ENCODE measurements around the gene DTWD1. TPM values are rescaled to one million over a fixed set of nuclear protein-coding genes. Genes with fewer than 3 reads are reported as not detected.
"Not testable (repeated sequence)": the region's sequence is repeated elsewhere in the genome, so short reads cannot be mapped to it uniquely, and the experiment has no call there.

Gene DTWD1
- total and polyA plus RNA-seq, 2 of the 13 experiments (the other 11 are each of a cell fraction or from before 2014, with no cell fraction given): 12.7 to 18.3 TPM

DNA sequence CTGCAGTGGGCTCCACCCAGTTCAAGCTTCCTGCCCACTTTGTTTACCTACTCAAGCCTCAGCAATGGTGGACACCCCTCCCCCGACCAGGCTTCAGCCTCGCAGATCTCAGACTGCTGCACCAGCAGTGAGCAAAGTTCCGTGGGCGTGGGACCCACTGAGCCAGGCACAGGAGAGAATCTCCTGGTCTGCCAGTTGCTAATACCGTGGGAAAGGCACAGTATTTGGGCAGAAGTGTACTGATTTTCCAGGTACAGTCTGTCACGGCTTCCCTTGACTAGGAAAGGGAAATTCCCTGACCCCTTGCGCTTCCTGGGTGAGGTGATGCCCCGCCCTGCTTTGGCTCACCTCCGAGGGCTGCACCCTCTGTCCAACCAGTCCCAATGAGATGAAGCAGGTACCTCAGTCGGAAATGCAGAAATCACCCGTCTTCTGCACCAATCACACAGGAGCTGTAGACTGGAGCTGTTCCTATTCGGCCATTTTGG, 28.0 kb upstream of the DTWD1 start (continued):
- TF ChIP-seq SALL1 (CRISPR knock-in tag; IDR thresholded peaks at IDR 0.05) (peak; percentile 75), KDM2A (CRISPR knock-in tag; IDR thresholded peaks at IDR 0.05; ENCODE audit: borderline replicate concordance, low read depth) (0 out of 2 replicates have a peak, but pooled peaks have one; percentile 40), ZNF563 (CRISPR knock-in tag; IDR thresholded peaks at IDR 0.05) (0 out of 2 replicates have a peak, but pooled peaks have one; percentile 26), GABPB1 (CRISPR knock-in tag; IDR thresholded peaks at IDR 0.05) (peak; percentile 69), ZNF709 (CRISPR knock-in tag; IDR thresholded peaks at IDR 0.05) (0 out of 2 replicates have a peak, but pooled peaks have one; percentile 38), PHF20 (CRISPR knock-in tag; IDR thresholded peaks at IDR 0.05) (peak; percentile 52), FOXA3 (CRISPR knock-in tag; IDR thresholded peaks at IDR 0.05) (peak; percentile 56), KDM5B (CRISPR knock-in tag; IDR thresholded peaks at IDR 0.05; ENCODE audit: borderline replicate concordance) (peak; percentile 46; the same call in 1 of the 2 replicates), ZFY (CRISPR knock-in tag; IDR thresholded peaks at IDR 0.05) (peak; percentile 31; the same call in 1 of the 2 replicates), KLF12 (CRISPR knock-in tag; IDR thresholded peaks at IDR 0.05; ENCODE audit: borderline replicate concordance) (peak; percentile 69; the same call in 1 of the 2 replicates), SOX6 (CRISPR knock-in tag; IDR thresholded peaks at IDR 0.05) (peak; percentile 52; the same call in 1 of the 2 replicates), ISL2 (CRISPR knock-in tag; IDR thresholded peaks at IDR 0.05) (0 out of 2 replicates have a peak, but pooled peaks have one; percentile 28), RFXAP (CRISPR knock-in tag; IDR thresholded peaks at IDR 0.05; ENCODE audit: borderline replicate concordance) (0 out of 2 replicates have a peak, but pooled peaks have one; percentile 21)
- TF ChIP-seq, protein P1, sequence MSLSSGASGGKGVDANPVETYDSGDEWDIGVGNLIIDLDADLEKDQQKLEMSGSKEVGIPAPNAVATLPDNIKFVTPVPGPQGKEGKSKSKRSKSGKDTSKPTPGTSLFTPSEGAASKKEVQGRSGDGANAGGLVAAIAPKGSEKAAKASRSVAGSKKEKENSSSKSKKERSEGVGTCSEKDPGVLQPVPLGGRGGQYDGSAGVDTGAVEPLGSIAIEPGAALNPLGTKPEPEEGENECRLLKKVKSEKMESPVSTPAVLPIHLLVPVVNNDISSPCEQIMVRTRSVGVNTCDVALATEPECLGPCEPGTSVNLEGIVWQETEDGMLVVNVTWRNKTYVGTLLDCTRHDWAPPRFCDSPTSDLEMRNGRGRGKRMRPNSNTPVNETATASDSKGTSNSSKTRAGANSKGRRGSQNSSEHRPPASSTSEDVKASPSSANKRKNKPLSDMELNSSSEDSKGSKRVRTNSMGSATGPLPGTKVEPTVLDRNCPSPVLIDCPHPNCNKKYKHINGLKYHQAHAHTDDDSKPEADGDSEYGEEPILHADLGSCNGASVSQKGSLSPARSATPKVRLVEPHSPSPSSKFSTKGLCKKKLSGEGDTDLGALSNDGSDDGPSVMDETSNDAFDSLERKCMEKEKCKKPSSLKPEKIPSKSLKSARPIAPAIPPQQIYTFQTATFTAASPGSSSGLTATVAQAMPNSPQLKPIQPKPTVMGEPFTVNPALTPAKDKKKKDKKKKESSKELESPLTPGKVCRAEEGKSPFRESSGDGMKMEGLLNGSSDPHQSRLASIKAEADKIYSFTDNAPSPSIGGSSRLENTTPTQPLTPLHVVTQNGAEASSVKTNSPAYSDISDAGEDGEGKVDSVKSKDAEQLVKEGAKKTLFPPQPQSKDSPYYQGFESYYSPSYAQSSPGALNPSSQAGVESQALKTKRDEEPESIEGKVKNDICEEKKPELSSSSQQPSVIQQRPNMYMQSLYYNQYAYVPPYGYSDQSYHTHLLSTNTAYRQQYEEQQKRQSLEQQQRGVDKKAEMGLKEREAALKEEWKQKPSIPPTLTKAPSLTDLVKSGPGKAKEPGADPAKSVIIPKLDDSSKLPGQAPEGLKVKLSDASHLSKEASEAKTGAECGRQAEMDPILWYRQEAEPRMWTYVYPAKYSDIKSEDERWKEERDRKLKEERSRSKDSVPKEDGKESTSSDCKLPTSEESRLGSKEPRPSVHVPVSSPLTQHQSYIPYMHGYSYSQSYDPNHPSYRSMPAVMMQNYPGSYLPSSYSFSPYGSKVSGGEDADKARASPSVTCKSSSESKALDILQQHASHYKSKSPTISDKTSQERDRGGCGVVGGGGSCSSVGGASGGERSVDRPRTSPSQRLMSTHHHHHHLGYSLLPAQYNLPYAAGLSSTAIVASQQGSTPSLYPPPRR (CRISPR knock-in tag; IDR thresholded peaks at IDR 0.05; ENCODE audit: borderline replicate concordance): 0 out of 2 replicates have a peak, but pooled peaks have one; percentile 17
- not testable (repeated sequence) for TF ChIP-seq SOX6 (IDR thresholded peaks at IDR 0.05)
- TF ChIP-seq, protein P2, sequence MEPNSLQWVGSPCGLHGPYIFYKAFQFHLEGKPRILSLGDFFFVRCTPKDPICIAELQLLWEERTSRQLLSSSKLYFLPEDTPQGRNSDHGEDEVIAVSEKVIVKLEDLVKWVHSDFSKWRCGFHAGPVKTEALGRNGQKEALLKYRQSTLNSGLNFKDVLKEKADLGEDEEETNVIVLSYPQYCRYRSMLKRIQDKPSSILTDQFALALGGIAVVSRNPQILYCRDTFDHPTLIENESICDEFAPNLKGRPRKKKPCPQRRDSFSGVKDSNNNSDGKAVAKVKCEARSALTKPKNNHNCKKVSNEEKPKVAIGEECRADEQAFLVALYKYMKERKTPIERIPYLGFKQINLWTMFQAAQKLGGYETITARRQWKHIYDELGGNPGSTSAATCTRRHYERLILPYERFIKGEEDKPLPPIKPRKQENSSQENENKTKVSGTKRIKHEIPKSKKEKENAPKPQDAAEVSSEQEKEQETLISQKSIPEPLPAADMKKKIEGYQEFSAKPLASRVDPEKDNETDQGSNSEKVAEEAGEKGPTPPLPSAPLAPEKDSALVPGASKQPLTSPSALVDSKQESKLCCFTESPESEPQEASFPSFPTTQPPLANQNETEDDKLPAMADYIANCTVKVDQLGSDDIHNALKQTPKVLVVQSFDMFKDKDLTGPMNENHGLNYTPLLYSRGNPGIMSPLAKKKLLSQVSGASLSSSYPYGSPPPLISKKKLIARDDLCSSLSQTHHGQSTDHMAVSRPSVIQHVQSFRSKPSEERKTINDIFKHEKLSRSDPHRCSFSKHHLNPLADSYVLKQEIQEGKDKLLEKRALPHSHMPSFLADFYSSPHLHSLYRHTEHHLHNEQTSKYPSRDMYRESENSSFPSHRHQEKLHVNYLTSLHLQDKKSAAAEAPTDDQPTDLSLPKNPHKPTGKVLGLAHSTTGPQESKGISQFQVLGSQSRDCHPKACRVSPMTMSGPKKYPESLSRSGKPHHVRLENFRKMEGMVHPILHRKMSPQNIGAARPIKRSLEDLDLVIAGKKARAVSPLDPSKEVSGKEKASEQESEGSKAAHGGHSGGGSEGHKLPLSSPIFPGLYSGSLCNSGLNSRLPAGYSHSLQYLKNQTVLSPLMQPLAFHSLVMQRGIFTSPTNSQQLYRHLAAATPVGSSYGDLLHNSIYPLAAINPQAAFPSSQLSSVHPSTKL (CRISPR knock-in tag; IDR thresholded peaks at IDR 0.05): peak; percentile 54; the same call in 1 of the 2 replicates
- TF ChIP-seq, protein P3, sequence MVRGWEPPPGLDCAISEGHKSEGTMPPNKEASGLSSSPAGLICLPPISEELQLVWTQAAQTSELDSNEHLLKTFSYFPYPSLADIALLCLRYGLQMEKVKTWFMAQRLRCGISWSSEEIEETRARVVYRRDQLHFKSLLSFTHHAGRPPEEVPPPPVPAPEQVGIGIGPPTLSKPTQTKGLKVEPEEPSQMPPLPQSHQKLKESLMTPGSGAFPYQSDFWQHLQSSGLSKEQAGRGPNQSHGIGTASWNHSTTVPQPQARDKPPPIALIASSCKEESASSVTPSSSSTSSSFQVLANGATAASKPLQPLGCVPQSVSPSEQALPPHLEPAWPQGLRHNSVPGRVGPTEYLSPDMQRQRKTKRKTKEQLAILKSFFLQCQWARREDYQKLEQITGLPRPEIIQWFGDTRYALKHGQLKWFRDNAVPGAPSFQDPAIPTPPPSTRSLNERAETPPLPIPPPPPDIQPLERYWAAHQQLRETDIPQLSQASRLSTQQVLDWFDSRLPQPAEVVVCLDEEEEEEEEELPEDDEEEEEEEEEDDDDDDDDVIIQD (CRISPR knock-in tag; IDR thresholded peaks at IDR 0.05; ENCODE audit: low read depth): peak; percentile 28; the same call in 1 of the 2 replicates

All from HepG2 (cell line).